A673 (cell line): ENCODE data around the gene KRTAP9-8. TPM values are rescaled to one million over a fixed set of nuclear protein-coding genes. Genes with fewer than 3 reads are reported as not detected.
"Not testable (repeated sequence)": the region's sequence is repeated elsewhere in the genome, so short reads cannot be mapped to it uniquely, and the experiment has no call there.

Experiments used
- BruUV-seq: library from RNA; stranded (reverse); fragments of 400-500 nt; replicated peaks from 2 replicates; lab custom pipeline; 2021; lab: Mats Ljungman, UMichigan
- CTCF ChIA-PET: fragments of 300-600 bp; sonication (Branson Sonifier 250); formaldehyde crosslinking; loops from one replicate; lab custom pipeline; 2022; ENCODE audit warnings: antibody characterized with exemption; lab: Charles Lee
- POLR2A ChIA-PET: fragments of 300-600 bp; sonication (Branson Sonifier 250); formaldehyde crosslinking; loops from one replicate; lab custom pipeline; 2022; ENCODE audit warnings: antibody characterized with exemption; ENCODE audit not compliant: low non-redundant PET; lab: Charles Lee
- DNase-seq: peaks from one replicate; pipeline ENCODE4 v3.0.0-alpha.2; 2015; ENCODE audit warnings: low spot score
- H3K27ac ChIP-seq: fragments of 200-600 bp; sonication (generic); 2 replicates; pipeline ENCODE4 v1.5.1; 2016; ENCODE audit warnings: mixed run types, low read depth, mild to moderate bottlenecking, mixed read lengths, antibody characterized with exemption, low read length; ENCODE audit not compliant: poor library complexity, severe bottlenecking
- H3K27me3 ChIP-seq: fragments of 200-600 bp; sonication (generic); replicated peaks from 2 replicates; pipeline ENCODE4 v1.6.1; 2017; ENCODE audit warnings: mixed run types, low read depth, mild to moderate bottlenecking, mixed read lengths, antibody characterized with exemption, low read length; ENCODE audit not compliant: insufficient read depth, poor library complexity
- H3K36me3 ChIP-seq: fragments of 200-600 bp; sonication (generic); 2 replicates; pipeline ENCODE4 v1.6.1; 2016; ENCODE audit warnings: mixed run types, mild to moderate bottlenecking, mixed read lengths, antibody characterized with exemption, low read length; ENCODE audit not compliant: insufficient read depth, poor library complexity, severe bottlenecking
- H3K4me1 ChIP-seq: fragments of 200-600 bp; sonication (generic); 2 replicates; pipeline ENCODE4 v1.6.1; 2017; ENCODE audit warnings: mixed run types, mild to moderate bottlenecking, mixed read lengths, antibody characterized with exemption, low read length; ENCODE audit not compliant: insufficient read depth, poor library complexity, severe bottlenecking
- H3K4me3 ChIP-seq: fragments of 200-600 bp; sonication (generic); 2 replicates; pipeline ENCODE4 v1.5.1; 2016; ENCODE audit warnings: low read depth, mixed run types, mild to moderate bottlenecking, mixed read lengths, low read length; ENCODE audit not compliant: poor library complexity, severe bottlenecking
- H3K9me3 ChIP-seq: fragments of 200-600 bp; sonication (generic); 2 replicates; pipeline ENCODE4 v1.6.1; 2016; ENCODE audit warnings: mixed run types, low read depth, mild to moderate bottlenecking, mixed read lengths, antibody characterized with exemption, low read length; ENCODE audit not compliant: poor library complexity, severe bottlenecking
- CTCF ChIP-seq: fragments of 300-800, 200-600 bp; sonication (generic); conservative IDR thresholded peaks from 2 replicates; pipeline ENCODE4 v1.5.1; 2017; ENCODE audit warnings: low read depth, mild to moderate bottlenecking, antibody characterized with exemption, low read length, moderate library complexity, mixed read lengths
- EZH2 ChIP-seq: fragments of 200-600 bp; sonication (generic); IDR thresholded peaks from 2 replicates; pipeline ENCODE4 v1.6.1; 2017; ENCODE audit warnings: borderline replicate concordance, low read depth, mild to moderate bottlenecking, mixed read lengths, antibody characterized with exemption, low read length; ENCODE audit not compliant: poor library complexity, severe bottlenecking
- intact Hi-C: fragments of 100-400 bp; cut with micrococcal nuclease; formaldehyde crosslinking; loops from one replicate; pipeline ENCODE4 v1.10.0; 2022; ENCODE audit not compliant: unreplicated experiment
- total RNA-seq: library from RNA; stranded (reverse); gene quantifications from 2 replicates; pipeline ENCODE4 v1.2.3, GENCODE V29; 2021

KRTAP9-8 gene
- total RNA-seq, 1 experiment from 2014 or later = not detected

GRCh38 chr17:41230094-41230493 is 7.7 kb upstream of the KRTAP9-8 start:
- no peak overlapping the region for H3K27ac ChIP-seq
- ChIA-PET POLR2A (no interaction called here), CTCF (no interaction called here)
- TF ChIP-seq EZH2 (no peak), CTCF (no peak)
- intact Hi-C loops = no loop called here
- H3K9me3 ChIP-seq = no peaks in the 10 kb centered on the region
- no peaks in the 10 kb centered on the region for H3K4me1 ChIP-seq
- no peak for DNase-seq
- no peaks in the 10 kb centered on the region for H3K36me3 ChIP-seq
- BruUV-seq = no TSS peak
- no peaks in the 10 kb centered on the region for H3K27me3 ChIP-seq
- no peak overlapping the region for H3K4me3 ChIP-seq

- H3K4me1 ChIP-seq = no peaks in the 10 kb centered on the region
- intact Hi-C loops = no loop called here
- no TSS peak for BruUV-seq
- no peak overlapping the region for H3K27ac ChIP-seq
- ChIA-PET POLR2A (no interaction called here), CTCF (no interaction called here)
- no peak for TF ChIP-seq CTCF
- no peak for TF ChIP-seq EZH2
- no peaks in the 10 kb centered on the region for H3K27me3 ChIP-seq
- H3K9me3 ChIP-seq = no peaks in the 10 kb centered on the region
- H3K36me3 ChIP-seq = no peaks in the 10 kb centered on the region
- no peak for DNase-seq
- no peak overlapping the region for H3K4me3 ChIP-seq
Observed at GRCh38 chr17:41231731-41232130, 6.1 kb upstream of the KRTAP9-8 start.

GRCh38 chr17:41232399-41233105 is 5.2 kb upstream of the KRTAP9-8 start, which contains the start of gene KRTAP9-3:
Gene KRTAP9-3, plus strand, starts transcription at chr17:41232449. Its CDS starts 53 bp downstream, at chr17:41232502.
- H3K4me3 ChIP-seq, CTCF ChIA-PET, POLR2A ChIA-PET, intact Hi-C loops, H3K4me1 ChIP-seq, H3K36me3 ChIP-seq, DNase-seq, H3K27me3 ChIP-seq, H3K9me3 ChIP-seq, BruUV-seq, H3K27ac ChIP-seq: not testable (repeated sequence)

- POLR2A ChIA-PET, H3K27me3 ChIP-seq, intact Hi-C loops, DNase-seq, H3K9me3 ChIP-seq, H3K27ac ChIP-seq, H3K36me3 ChIP-seq, H3K4me1 ChIP-seq, H3K4me3 ChIP-seq, BruUV-seq, CTCF ChIA-PET: not testable (repeated sequence)
Observed at GRCh38 chr17:41237116-41237515, 683 bp upstream of the KRTAP9-8 start.

- H3K27me3 ChIP-seq, CTCF ChIA-PET, BruUV-seq, H3K4me3 ChIP-seq, H3K36me3 ChIP-seq, H3K27ac ChIP-seq, POLR2A ChIA-PET, H3K9me3 ChIP-seq, DNase-seq, H3K4me1 ChIP-seq, intact Hi-C loops: not testable (repeated sequence)
Observed at GRCh38 chr17:41246995-41247787, 9.4 kb downstream of the KRTAP9-8 start.
